NCI-H774 (cell line): Measurements from ENCODE around the gene MTUS2.

Source experiments
- DNase-seq: peaks from one replicate; lab custom pipeline; 2025; lab: John Stamatoyannopoulos, UW

MTUS2 gene

GRCh38 chr13:29550430-29550988, 730.4 kb downstream of the MTUS2 start:
- DNase-seq = no peak

GRCh38 chr13:29551214-29551613, 731.1 kb downstream of the MTUS2 start:
- no peak for DNase-seq
